ENCODE data around the gene PCDHGA7. TPM values are rescaled to one million over a fixed set of nuclear protein-coding genes. Genes with fewer than 3 reads are reported as not detected.
"Not testable (repeated sequence)": the region's sequence is repeated elsewhere in the genome, so short reads cannot be mapped to it uniquely, and the experiment has no call there.

PCDHGA7 gene
- total and polyA plus RNA-seq, 2 donors (not counting 3 experiments of a cell fraction or from before 2014, with no cell fraction given), result 0.84 to 1.8 TPM

GRCh38 chr5:141417494-141418172 lies 35.1 kb downstream of the PCDHGA7 start, which contains the start of gene PCDHGB7:
TSS of gene PCDHGB7 (plus strand) at chr5:141417677. CDS start at chr5:141417860, 183 bp downstream.
- CTCF ChIA-PET, result interaction anchor here (0.6 to 11.3 kb wide), 35 partner anchors 9 to 204 kb away, joined by 3 to 335 read pairs (median 4); partner anchors contain the start of genes PCDHB13, PCDHB14, PCDHGA12 and PCDHGA3
- H3K27ac ChIP-seq (ENCODE audit: insufficient read depth, low read depth, low read length); H3K79me2 ChIP-seq (ENCODE audit: control insufficient read depth, insufficient read depth, low read length); H3K36me3 ChIP-seq (ENCODE audit: control insufficient read depth in 2 of 2, extremely low read depth in 1 of 2, insufficient read depth in 2 of 2, low read length in 2 of 2); H4K20me1 ChIP-seq (replicated peaks; ENCODE audit: control insufficient read depth, extremely low read depth, insufficient read depth, low read length); H3K9me3 ChIP-seq (replicated peaks; ENCODE audit: control insufficient read depth, insufficient read depth, low read length); H3K9ac ChIP-seq (replicated peaks; ENCODE audit: extremely low read depth, insufficient read depth, low read length); dilution Hi-C loops (cut with MboI; ENCODE audit: extremely low pct_ligation_motif_present, low sequenced_read_pairs); H3K9me1 ChIP-seq (replicated peaks; ENCODE audit: control insufficient read depth, extremely low read depth, insufficient read depth, low read length): not testable (repeated sequence)
- BruUV-seq (replicated peaks), result TSS peak; percentile 12
- Histone ChIP-seq H3K4me3 (replicated peaks in 1 of 3; ENCODE audit: insufficient read depth in 1 of 3, low read depth in 1 of 3, low read length in 3 of 3) (peak within 1 kb of the TSS; percentile 35 to 52 (median 42)), H3K4me2 (ENCODE audit: insufficient read depth, low read length) (peak within 1 kb of the TSS; percentile 71), H3K4me1 (ENCODE audit: control insufficient read depth, extremely low read depth, insufficient read depth, low read length) (peaks cover 19% of the 10 kb centered on the region), H3K27me3 (ENCODE audit: control insufficient read depth in 2 of 2, insufficient read depth in 2 of 2, low read length in 2 of 2) (peaks cover 50 to 85% of the 10 kb centered on the region in 2 experiments), H2AFZ (ENCODE audit: low read depth, low read length) (peak within 1 kb of the TSS; percentile 64)
- peak; percentile 77 to 80 for TF ChIP-seq CTCF (IDR thresholded peaks at IDR 0.05; ENCODE audit: extremely low read depth in 1 of 2, insufficient read depth in 1 of 2, low read depth in 1 of 2, low read length in 2 of 2)
- DNase-seq (ENCODE audit: low read depth, low spot score), result peak; percentile 83
- intact Hi-C loops (cut with micrococcal nuclease), result loop anchor here (1.0 kb wide), 3 partner anchors 107 to 202 kb away; no protein-coding TSS in a partner anchor
- POLR2A ChIA-PET, result interaction anchor here (0.6 to 1.2 kb wide), 2 partner anchors 140 to 146 kb away, joined by 3 to 4 read pairs; no protein-coding TSS in a partner anchor
- FAIRE-seq, result peak; percentile 87
